Right lobe of liver (tissue), 6 donors: ENCODE data around the gene ITPK1. TPM values are rescaled to one million over a fixed set of nuclear protein-coding genes. Genes with fewer than 3 reads are reported as not detected.
A peak's percentile ranks its signal among the peaks of the same experiment; 100 is the strongest.

ENCODE experiments used
- ATAC-seq, 4 donors: fragments of 200-7000 bp; cut with Tn5 transposase; one replicate each; pipeline ENCODE4 v1.9.1; 2020; ENCODE audit warnings: mild to moderate bottlenecking in 4 of 4, moderate library complexity in 4 of 4
- DNase-seq, 3 donors: peaks; one replicate each; pipeline ENCODE4 v3.0.0-alpha.2; 2020
- H3K27ac ChIP-seq, 3 donors: fragments of 200-600 bp; one replicate each; pipeline ENCODE4 v1.8.0; 2022
- H3K27me3 ChIP-seq, 2 donors: fragments of 200-600 bp; one replicate each; pipeline ENCODE4 v1.8.0; 2022
- H3K36me3 ChIP-seq, 4 donors: fragments of 200-600 bp; sonication (generic) in 1 of 4; one replicate each; pipeline versions ENCODE4 v1.5.1 to v1.8.0; 2017 to 2022; ENCODE audit warnings: control low read depth in 1 of 4
- H3K4me1 ChIP-seq, 4 donors: fragments of 200-600 bp; sonication (generic) in 1 of 4; one replicate each; pipeline versions ENCODE4 v1.5.1 to v1.8.0; 2017 to 2022; ENCODE audit warnings: control low read depth in 1 of 4
- H3K4me3 ChIP-seq, 3 donors: fragments of 200-600 bp; one replicate each; pipeline ENCODE4 v1.8.0; 2022
- H3K9me3 ChIP-seq, 4 donors: fragments of 200-600 bp; sonication (generic) in 1 of 4; one replicate each; pipeline versions ENCODE4 v1.5.1 to v1.8.0; 2017 to 2022; ENCODE audit warnings: control low read depth in 1 of 4
- POLR2A ChIP-seq: fragments of 450-650 bp; IDR thresholded peaks from one replicate; pipeline ENCODE4 v1.6.1; 2017; ENCODE audit warnings: antibody characterized with exemption, mild to moderate bottlenecking
- WGBS: methylation state at CpG from one replicate; pipeline ENCODE4 v1.1.6; 2018; ENCODE audit warnings: low coverage, low lambda C conversion rate; ENCODE audit not compliant: insufficient coverage; ENCODE audit errors: missing lambda C conversion rate; 5-methylcytosine and 5-hydroxymethylcytosine counted together
- intact Hi-C, 2 donors: fragments of 100-400 bp; cut with DNase I; formaldehyde crosslinking; loops; one replicate each; pipeline versions ENCODE4 v1.11.2 to v1.14.1; 2022
- total RNA-seq, 6 experiments: library from RNA; depleted of rRNA in 2 of 6; stranded (reverse); fragments of >200 nt in 2 of 6; fragmentation: NEBNext Ultra II Directional in 3 of 6; extraction: Animal tissue kit (Norgen Biotek cat#: 25700) in 3 of 6; gene quantifications; one replicate each; pipeline versions ENCODE4 v1.1.0 to v1.2.4, GENCODE V29; 2016 to 2023
- TF ChIP-seq, protein P1 (sequence below), 4 donors: fragments of 200-600 bp in 3 of 4; fragments of 450-650 bp in 1 of 4; IDR thresholded peaks; one replicate each; pipeline versions ENCODE4 v1.5.1 to v1.8.0; 2016 to 2022; ENCODE audit warnings: antibody characterized with exemption in 4 of 4, mild to moderate bottlenecking in 2 of 4
- donor health status: DM: no; HTN: yes; CAD: no.
- donor health status: DM: no; HTN: no; CAD: no.
- donor health status: DM: no; HTN: no; CAD: no.
- donor health status: DM: no; HTN: yes; CAD: no.
- donor health status: DM: no; HTN: yes; CAD: no.

Gene ITPK1
- total RNA-seq, 6 experiments from 2014 or later = 28.4 to 61.0 (median 40.0) TPM

GRCh38 chr14:92967346-92967926, 148.3 kb downstream of the ITPK1 start:
- DNase-seq (no peak), ATAC-seq (no peak)
- 95% methylated on average over 2 of the region's 2 CpGs for WGBS
- intact Hi-C loops = no loop called here
- no peaks in the 10 kb centered on the region for H3K9me3 ChIP-seq
- no peak overlapping the region for H3K4me3 ChIP-seq
- H3K27me3 ChIP-seq = no peaks in the 10 kb centered on the region
- TF ChIP-seq POLR2A = no peak
- TF ChIP-seq, protein P1, sequence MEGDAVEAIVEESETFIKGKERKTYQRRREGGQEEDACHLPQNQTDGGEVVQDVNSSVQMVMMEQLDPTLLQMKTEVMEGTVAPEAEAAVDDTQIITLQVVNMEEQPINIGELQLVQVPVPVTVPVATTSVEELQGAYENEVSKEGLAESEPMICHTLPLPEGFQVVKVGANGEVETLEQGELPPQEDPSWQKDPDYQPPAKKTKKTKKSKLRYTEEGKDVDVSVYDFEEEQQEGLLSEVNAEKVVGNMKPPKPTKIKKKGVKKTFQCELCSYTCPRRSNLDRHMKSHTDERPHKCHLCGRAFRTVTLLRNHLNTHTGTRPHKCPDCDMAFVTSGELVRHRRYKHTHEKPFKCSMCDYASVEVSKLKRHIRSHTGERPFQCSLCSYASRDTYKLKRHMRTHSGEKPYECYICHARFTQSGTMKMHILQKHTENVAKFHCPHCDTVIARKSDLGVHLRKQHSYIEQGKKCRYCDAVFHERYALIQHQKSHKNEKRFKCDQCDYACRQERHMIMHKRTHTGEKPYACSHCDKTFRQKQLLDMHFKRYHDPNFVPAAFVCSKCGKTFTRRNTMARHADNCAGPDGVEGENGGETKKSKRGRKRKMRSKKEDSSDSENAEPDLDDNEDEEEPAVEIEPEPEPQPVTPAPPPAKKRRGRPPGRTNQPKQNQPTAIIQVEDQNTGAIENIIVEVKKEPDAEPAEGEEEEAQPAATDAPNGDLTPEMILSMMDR (IDR thresholded peaks at IDR 0.05) = no peak
- H3K27ac ChIP-seq = no peak overlapping the region
- peaks cover 0 to 38% (median 15%) of the 10 kb centered on the region in 4 donors for H3K4me1 ChIP-seq
- H3K36me3 ChIP-seq = no peaks in the 10 kb centered on the region

DNA sequence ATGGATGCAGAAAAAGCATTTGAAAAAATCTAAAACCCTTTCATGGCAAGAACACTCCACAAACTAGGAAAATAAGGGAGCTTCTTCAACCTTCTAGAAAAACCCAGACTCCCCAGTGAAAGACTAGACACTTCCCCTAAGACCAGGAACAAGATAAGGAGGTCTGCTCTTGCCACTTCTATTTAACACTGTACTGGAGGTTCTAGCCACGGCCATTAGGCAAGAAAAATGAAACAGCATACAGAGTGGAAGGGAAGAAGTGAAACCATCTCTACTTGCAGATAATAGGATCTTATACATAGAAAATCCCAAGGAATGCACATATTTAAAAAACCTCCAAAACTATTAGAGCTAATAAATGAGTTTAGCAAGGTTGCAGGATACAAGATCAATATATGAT, 150.4 kb downstream of the ITPK1 start:
- intact Hi-C loops = no loop called here
- Histone ChIP-seq H3K4me1 (peaks cover 0 to 38% (median 15%) of the 10 kb centered on the region in 4 donors), H3K4me3 (no peak overlapping the region), H3K27me3 (no peaks in the 10 kb centered on the region), H3K27ac (peak overlapping the region in 2 of 3 donors; percentile 55 to 91), H3K36me3 (peaks cover 0 to 4% (median 0%) of the 10 kb centered on the region in 4 donors), H3K9me3 (no peaks in the 10 kb centered on the region)
- ATAC-seq = no peak
- no peak for DNase-seq
- no peak for TF ChIP-seq POLR2A
- TF ChIP-seq, protein P1 (IDR thresholded peaks at IDR 0.05) = no peak
- WGBS = 60% methylated on average over 1 of the region's 1 CpG

- Histone ChIP-seq H3K4me1 (peaks cover 0 to 29% (median 15%) of the 10 kb centered on the region in 4 donors), H3K27ac (peak overlapping the region in 2 of 3 donors; percentile 55 to 91), H3K9me3 (no peaks in the 10 kb centered on the region), H3K4me3 (no peak overlapping the region), H3K27me3 (no peaks in the 10 kb centered on the region), H3K36me3 (peaks cover 0 to 4% (median 0%) of the 10 kb centered on the region in 4 donors)
- 60% methylated on average over 1 of the region's 12 CpGs for WGBS
- ATAC-seq (peak; percentile 78 to 87 (median 85)), DNase-seq (peak in 2 of 3 donors; percentile 57 to 76)
- intact Hi-C loops = no loop called here
- TF ChIP-seq, protein P1 (IDR thresholded peaks at IDR 0.05) = no peak
- TF ChIP-seq POLR2A = no peak
Observed at GRCh38 chr14:92964124-92965109, 151.3 kb downstream of the ITPK1 start.

DNA sequence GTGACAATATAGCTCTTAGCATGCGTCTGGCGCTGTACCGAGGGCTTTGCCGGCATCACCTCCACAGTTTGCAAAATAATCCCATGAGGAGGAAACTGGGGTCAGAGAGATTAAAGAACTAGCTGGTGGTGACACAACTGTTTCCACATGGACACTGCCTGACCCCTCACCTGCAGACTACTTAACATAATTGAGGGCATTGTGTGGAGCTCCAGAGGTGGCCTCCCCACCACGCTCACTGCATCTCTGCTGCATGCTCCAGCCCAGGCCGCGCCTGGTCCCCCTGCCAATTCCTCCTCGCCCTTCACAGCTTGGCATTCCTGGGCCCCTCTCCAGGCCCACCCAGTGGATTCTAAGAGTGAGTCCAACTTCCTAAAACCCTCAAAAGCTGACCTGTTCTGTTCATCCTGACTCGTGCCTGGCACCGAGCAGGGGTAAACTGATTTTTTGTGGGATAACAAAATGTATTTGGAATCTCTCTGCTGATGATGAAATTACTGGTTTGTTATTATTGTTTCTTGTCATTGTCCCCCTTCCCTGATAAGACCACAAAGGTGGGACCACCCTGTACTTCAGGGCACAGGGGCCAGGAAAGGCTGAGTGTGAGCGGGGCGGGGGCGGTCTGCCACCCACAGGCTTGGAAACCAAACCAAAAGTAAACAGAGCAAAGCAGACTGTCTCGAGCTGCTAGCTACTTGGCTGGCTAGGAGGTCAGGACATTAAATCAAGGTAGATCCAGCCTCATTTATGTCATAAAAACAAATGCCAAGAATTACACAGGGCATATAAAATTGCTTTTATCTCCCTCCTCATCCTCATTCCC, 152.2 kb downstream of the ITPK1 start:
- no peaks in the 10 kb centered on the region for H3K27me3 ChIP-seq
- DNase-seq = peak in 1 of 3 donors; percentile 50
- TF ChIP-seq POLR2A = no peak
- TF ChIP-seq, protein P1 (IDR thresholded peaks at IDR 0.05) = no peak
- no peak overlapping the region for H3K4me3 ChIP-seq
- peak overlapping the region in 2 of 3 donors; percentile 55 to 91 for H3K27ac ChIP-seq
- intact Hi-C loops = no loop called here
- no peaks in the 10 kb centered on the region for H3K9me3 ChIP-seq
- H3K36me3 ChIP-seq = peaks cover 0 to 4% (median 0%) of the 10 kb centered on the region in 4 donors
- 37% methylated on average over 10 of the region's 14 CpGs for WGBS
- peak; percentile 67 to 71 (median 68) for ATAC-seq
- peaks cover 0 to 27% (median 15%) of the 10 kb centered on the region in 4 donors for H3K4me1 ChIP-seq
